Superior temporal gyrus (tissue), 1 donor: Measurements from ENCODE around the gene FAM174B.

Source experiments
- DNase-seq: peaks from one replicate; pipeline ENCODE4 v3.0.0-alpha.2; 2016; ENCODE audit errors: extremely low spot score

The FAM174B gene

DNA sequence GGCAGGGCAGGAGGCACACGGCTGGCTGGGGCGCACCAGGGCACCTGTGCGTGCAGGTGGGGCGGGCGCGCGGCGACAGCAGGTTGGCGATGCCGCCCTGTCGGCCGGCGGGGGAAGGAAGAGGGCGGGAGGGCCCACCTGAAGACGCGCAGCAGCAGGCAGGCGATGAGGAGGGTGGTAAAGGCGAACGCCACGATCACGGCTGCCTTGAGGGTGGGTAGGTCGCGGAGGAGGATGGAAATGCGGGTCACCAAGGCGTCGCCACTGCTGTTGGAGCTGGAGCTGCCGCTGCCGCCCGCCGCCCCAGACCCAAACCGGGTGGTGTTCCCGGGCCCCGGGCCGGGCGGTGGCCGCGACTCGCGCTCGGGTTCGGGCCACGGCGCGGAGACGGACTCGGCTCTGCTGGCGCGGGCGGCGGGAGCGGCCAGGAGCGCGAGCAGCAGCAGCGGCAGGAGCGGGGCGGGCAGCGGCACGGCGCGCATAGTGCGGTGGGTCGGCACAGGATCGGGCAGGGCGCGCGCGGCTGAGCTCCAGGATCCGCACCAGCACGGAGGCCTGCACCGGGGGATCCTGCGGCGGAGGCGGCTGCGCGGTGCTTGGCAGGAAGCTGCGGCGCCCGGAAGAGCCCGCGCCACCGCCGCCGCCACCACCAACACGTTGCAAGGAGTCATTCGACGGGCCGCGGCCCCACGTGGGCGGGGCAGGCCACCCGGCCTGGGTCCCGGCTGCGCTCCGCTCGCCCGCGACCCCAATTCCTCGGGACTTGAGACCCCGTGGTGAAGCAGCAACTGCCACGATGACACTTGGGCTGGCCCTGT lies at the start of gene FAM174B:
FAM174B (minus strand) TSS at position 598 of the 818 bp plus-strand sequence.
- DNase-seq: no peak

DNA sequence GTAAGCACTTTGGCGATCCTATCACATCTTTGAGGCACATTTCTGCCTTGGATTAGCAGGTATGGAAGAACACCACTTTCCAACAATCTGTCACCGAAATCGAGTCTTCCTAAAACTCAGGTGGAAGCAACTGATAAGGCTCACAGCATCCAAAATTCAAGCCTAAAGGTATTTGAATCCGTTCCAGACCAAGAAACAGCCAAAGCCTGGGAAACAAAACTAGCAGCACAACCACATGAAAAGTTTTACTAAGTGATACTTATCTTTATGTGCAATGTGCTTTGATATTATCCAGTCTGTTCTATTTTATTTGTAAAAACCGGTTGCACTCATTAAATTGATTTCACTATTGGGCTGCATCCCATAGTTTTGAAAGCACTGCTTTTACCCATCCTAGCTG lies 40.5 kb upstream of the FAM174B start:
- no peak for DNase-seq

- DNase-seq: peak; percentile 41
These were observed 38.2 kb upstream of the FAM174B start for GRCh38 chr15:92693691-92694331.

GRCh38 chr15:92690395-92690794 lies 34.8 kb upstream of the FAM174B start:
- no peak for DNase-seq

DNA sequence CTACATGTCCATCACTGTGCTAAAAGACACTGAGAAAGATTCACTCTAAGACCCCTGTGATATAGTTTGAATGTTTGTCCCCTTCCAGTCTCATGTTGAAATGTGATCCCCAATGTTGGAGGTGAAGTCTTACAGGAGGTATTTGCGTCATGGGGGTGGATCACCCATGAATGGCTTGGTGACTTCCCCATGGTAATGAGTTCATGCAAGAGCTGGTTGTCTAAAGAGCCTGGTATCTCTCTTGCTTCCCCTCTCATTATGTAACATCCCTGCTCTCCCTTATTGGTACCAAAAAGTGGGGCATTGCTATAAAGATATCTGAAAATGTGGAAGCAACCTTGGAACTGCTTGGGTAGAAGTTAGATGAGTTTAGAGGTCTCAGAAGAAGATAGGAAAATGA lies 32.2 kb upstream of the FAM174B start:
- DNase-seq: no peak

- no peak for DNase-seq
These were observed 31.6 kb upstream of the FAM174B start for GRCh38 chr15:92687195-92687602.

GRCh38 chr15:92683511-92683834 lies 27.9 kb upstream of the FAM174B start:
- DNase-seq: peak; percentile 66

DNA sequence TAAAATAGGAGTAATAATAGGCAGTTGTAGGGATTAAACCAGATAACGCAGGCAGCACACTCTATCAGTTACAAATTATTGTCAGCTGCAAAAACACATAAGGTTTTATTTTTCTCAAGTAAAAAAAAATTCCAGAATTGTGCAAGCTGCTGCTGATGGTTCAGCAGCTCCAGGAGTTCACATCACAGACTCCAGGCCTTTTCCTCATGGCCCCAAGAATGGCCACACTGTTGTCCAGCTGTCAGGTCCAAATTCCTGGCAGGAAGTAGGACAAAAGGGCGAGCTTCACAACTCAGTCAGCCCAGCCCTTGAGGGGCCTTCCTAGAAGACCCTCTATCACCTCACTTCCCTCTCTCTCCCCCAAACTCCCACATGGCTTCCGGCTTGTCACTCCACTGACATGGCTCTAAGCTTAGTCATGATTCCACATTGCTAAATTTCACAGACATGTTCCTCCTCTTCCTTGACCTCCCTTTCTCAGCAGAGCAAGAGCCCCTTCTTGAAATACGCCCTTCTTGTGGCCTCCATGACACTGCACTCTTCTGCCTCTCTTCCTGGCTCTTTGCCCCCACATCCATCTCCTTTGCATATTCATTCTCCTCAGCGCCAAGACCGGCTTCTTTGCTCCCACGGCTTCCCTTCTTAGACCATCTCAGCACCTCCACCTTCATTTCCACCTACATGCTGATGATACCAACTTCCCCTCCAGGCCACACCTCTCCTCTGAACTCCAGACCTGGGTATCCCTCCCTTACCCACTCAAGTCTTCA lies 27.4 kb upstream of the FAM174B start:
- DNase-seq: no peak

- DNase-seq: no peak
These were observed 25.6 kb upstream of the FAM174B start for GRCh38 chr15:92681141-92681631.

- no peak for DNase-seq
These were observed 22.4 kb upstream of the FAM174B start for GRCh38 chr15:92677999-92678398.

GRCh38 chr15:92676561-92676960 lies 21.0 kb upstream of the FAM174B start:
- no peak for DNase-seq

- no peak for DNase-seq
These were observed 19.9 kb upstream of the FAM174B start for GRCh38 chr15:92675485-92675884.

- DNase-seq: no peak
These were observed 18.8 kb upstream of the FAM174B start for GRCh38 chr15:92674347-92674746.

GRCh38 chr15:92672102-92672501 lies 16.5 kb upstream of the FAM174B start:
- no peak for DNase-seq

DNA sequence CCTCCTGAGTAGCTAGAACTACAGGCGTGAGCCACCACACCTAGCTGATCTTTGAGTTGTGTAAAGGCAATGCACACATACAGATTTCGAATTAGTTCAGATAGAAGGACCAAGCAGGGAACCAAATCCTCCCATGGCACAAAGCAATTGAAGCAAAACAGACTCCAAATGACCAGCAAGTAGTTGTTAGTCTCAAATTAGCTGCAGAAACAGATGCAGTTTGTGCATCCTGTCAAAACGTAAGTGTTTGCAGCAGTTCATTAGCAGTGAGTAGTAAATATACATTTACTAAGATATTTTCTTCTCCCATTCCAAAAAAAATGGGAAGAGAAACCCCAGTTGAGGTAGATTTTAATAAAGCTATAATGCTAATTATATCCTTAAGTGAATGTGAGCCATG lies 15.8 kb upstream of the FAM174B start:
- DNase-seq: no peak

DNA sequence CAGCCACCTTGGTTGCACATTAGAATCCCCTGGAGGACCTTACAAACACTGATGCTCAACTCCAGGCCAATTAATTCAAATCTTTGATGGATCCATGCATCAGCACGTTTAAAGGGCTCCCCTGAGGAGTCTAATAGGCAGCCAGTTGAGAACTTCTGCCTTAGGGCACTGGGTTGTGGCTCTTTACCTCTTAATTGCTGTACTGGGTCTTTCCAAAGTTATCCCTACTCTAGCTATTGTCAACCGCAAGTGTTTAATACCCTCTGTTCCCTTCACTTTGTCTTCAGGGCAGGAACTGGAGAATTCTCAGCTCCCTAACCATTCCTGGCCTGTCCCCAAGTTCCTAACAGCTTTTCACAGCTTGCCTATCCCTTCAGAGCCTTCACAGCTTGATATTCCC lies 15.0 kb upstream of the FAM174B start:
- no peak for DNase-seq

DNA sequence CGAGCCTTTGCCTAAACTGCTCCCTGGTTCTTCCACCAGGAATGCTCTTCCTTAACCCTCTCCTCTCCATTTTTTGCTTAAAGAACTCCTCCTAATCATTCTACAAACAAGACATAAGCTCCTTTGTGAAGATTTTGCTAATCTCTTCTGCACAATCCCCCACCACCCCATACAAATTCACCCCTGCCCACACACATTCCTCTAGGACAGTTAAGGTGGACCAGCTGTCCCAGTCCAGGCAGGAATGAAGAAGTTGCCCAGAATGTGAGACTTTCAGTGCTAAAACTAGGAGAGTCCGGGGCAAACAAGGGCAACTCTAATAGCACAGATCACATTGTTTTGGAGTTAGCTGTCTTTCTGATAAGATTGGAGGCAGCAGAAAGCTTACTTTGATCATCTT lies 13.9 kb upstream of the FAM174B start:
- no peak for DNase-seq

DNA sequence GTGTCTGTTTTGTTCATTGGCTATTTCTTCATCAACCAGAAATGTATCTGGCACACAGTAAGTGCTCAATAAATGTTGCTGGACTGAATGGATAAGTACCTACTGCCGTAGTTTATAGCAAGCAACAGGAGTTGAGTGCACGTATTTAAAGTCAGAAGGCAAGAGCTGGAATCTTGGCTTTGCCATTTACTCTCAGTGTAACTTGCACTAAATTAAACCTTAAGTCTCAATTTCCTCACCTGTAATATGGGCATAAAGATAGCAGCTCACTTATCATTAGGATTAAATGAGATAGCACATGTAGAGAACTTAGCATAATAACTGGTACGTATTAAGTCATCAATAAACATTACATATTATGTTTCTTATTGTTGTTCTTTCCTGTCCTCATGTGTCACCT lies 13.0 kb upstream of the FAM174B start:
- no peak for DNase-seq

- no peak for DNase-seq
These were observed 12.5 kb upstream of the FAM174B start for GRCh38 chr15:92667970-92668485.

GRCh38 chr15:92667287-92667904 lies 11.8 kb upstream of the FAM174B start:
- DNase-seq: no peak

- no peak for DNase-seq
These were observed 11.2 kb upstream of the FAM174B start for GRCh38 chr15:92666780-92667179.

DNA sequence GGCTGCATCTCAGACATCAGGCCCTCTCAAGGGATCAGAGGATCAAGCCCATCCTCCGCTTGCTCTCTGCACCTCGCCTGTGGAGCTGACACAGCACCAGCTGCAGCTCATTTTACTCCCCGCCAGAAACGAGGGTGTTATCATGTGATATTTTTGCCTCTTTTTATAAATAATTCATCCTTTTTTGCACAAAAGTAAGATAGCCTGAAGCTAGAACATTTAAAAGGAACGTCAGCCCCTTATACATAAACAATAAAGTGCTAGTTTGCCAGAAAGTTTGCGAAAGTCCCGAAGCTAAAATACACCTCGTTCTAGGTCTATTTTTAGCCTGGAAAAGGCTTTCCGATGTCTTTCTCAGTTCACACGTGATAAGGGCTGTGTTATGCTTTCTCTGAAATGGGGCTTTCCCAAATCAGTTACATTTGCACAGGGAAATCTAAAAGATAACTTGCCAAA lies 9.6 kb upstream of the FAM174B start:
- peak; percentile 69 for DNase-seq
